GM18502 (cell line): Measurements from ENCODE around the gene RRBP1.
"Not testable (repeated sequence)": the region's sequence is repeated elsewhere in the genome, so short reads cannot be mapped to it uniquely, and the experiment has no call there.

Experiments
- ATAC-seq: cut with Tn5 transposase; IDR thresholded peaks from one replicate; pipeline ENCODE4 v1.9.1; 2021; ENCODE audit warnings: mild to moderate bottlenecking; ENCODE audit not compliant: unreplicated experiment, poor library complexity

The RRBP1 gene

GRCh38 chr20:17710379-17711266, 28.6 kb upstream of the RRBP1 start:
- ATAC-seq: no peak

GRCh38 chr20:17709361-17710293, 27.6 kb upstream of the RRBP1 start:
- no peak for ATAC-seq

GRCh38 chr20:17708675-17709360, 26.8 kb upstream of the RRBP1 start:
- no peak for ATAC-seq

- ATAC-seq: not testable (repeated sequence)
These were observed 25.9 kb upstream of the RRBP1 start for GRCh38 chr20:17707951-17708350.

GRCh38 chr20:17706632-17707031, 24.6 kb upstream of the RRBP1 start:
- no peak for ATAC-seq

- no peak for ATAC-seq
These were observed 23.9 kb upstream of the RRBP1 start for GRCh38 chr20:17705916-17706315.

- no peak for ATAC-seq
These were observed 22.7 kb upstream of the RRBP1 start for GRCh38 chr20:17704589-17705317.

- no peak for ATAC-seq
These were observed 19.8 kb upstream of the RRBP1 start for GRCh38 chr20:17701826-17702225.

GRCh38 chr20:17700637-17701036, 18.6 kb upstream of the RRBP1 start:
- ATAC-seq: no peak

- ATAC-seq: no peak
These were observed 17.9 kb upstream of the RRBP1 start, which contains the start of gene BANF2 for GRCh38 chr20:17699931-17700351. TSS of gene BANF2 (plus strand) at chr20:17699966. CDS start at chr20:17725026, 25,060 bp downstream.

GRCh38 chr20:17698384-17698783, 16.3 kb upstream of the RRBP1 start:
- ATAC-seq: no peak

GRCh38 chr20:17697171-17697570, 15.1 kb upstream of the RRBP1 start:
- ATAC-seq: no peak

- ATAC-seq: no peak
These were observed 14.2 kb upstream of the RRBP1 start for GRCh38 chr20:17696287-17696686.

- ATAC-seq: no peak
These were observed 12.7 kb upstream of the RRBP1 start for GRCh38 chr20:17694767-17695166.

GRCh38 chr20:17693444-17694001, 11.5 kb upstream of the RRBP1 start:
- ATAC-seq: no peak

- no peak for ATAC-seq
These were observed 9.7 kb upstream of the RRBP1 start for GRCh38 chr20:17691758-17692157.

GRCh38 chr20:17690144-17690543, 8.1 kb upstream of the RRBP1 start:
- no peak for ATAC-seq

GRCh38 chr20:17688965-17689364, 6.9 kb upstream of the RRBP1 start:
- ATAC-seq: no peak

- ATAC-seq: no peak
These were observed 5.8 kb upstream of the RRBP1 start for GRCh38 chr20:17687800-17688199.
